Ramos (cell line): ENCODE results near the gene TLE5.
"Not testable (repeated sequence)": the region's sequence is repeated elsewhere in the genome, so short reads cannot be mapped to it uniquely, and the experiment has no call there.

Experiments
- in situ Hi-C: fragments of 300-500 bp; cut with MboI; formaldehyde crosslinking; loops from one replicate; pipeline ENCODE4 v1.14.3; 2022; ENCODE audit warnings: low sequenced_read_pairs; ENCODE audit not compliant: unreplicated experiment

Gene TLE5

DNA sequence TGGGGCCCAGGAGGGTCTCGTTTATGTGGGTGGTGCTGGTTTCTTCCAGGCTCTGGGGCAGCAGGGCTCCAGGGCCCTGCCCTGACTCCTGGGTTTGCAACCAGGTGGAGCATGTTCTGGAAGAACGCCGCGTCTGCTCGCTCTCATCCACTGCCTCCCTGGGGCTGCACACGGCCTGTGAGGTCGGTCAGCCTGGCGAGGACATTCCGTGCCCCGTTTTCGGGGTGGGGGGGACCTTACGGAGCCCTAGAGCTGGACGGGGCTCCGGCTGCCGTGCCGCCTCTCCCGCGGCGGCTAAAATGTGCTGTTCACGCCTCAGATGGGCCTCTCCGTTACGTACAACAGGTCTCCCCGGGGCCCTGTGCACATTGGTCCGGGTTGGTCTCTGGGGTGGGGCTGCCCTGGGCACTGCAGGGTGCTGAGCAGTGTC lies 35.2 kb upstream of the TLE5 start:
- in situ Hi-C loops = no loop called here

DNA sequence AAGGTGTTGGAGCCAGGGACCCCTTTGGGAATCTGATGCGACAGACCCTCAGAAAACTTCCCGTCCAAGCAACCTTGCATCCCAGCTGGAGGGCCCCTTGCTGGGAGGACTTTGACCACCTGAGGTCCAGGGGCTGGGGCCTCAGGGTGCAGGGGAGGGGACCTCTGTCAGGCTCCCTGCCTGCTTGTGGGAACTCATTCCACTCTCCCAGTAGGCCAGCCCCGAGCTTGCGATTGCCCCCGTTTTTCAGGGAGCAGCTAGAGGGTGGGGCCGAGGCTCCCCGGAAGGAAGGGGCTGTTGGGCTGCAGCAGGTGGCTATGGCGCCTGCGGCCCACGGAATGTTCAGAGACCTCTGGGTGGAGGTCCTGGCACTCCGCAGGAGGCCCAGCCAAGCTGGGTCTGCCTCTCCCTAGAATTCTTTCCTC lies 34.6 kb upstream of the TLE5 start:
- in situ Hi-C loops = no loop called here

DNA sequence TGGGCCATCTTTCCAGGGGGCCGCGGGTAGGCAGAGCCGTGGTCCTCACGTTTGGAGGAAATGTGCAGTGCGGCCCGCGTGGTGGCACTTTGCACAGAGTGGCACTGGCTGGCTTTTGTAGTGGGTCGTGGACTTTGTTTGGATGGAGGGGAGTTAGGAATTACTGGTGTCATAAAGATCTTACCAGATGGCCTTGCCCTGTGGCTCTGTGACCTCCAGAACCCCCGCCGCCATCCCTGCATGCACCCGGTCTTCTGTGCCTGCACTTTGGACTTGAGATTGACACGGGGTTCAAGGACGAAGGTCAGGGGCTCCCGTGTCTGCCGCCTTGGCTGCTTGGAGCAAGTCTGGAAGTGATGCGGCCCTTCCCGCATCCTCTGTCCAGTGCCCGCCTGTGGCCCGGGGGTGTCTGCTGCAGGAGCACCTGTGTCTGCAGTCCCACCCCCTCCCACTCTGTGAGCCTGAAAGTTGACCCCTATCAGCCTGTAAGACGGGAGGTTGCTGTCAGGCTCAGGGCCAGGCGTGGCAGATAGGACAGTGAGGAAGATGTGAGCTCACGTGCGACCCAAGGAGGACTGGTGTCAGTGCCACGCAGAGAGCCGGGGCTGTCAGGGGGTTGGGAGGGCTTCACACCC lies 34.1 kb upstream of the TLE5 start:
- in situ Hi-C loops = no loop called here

DNA sequence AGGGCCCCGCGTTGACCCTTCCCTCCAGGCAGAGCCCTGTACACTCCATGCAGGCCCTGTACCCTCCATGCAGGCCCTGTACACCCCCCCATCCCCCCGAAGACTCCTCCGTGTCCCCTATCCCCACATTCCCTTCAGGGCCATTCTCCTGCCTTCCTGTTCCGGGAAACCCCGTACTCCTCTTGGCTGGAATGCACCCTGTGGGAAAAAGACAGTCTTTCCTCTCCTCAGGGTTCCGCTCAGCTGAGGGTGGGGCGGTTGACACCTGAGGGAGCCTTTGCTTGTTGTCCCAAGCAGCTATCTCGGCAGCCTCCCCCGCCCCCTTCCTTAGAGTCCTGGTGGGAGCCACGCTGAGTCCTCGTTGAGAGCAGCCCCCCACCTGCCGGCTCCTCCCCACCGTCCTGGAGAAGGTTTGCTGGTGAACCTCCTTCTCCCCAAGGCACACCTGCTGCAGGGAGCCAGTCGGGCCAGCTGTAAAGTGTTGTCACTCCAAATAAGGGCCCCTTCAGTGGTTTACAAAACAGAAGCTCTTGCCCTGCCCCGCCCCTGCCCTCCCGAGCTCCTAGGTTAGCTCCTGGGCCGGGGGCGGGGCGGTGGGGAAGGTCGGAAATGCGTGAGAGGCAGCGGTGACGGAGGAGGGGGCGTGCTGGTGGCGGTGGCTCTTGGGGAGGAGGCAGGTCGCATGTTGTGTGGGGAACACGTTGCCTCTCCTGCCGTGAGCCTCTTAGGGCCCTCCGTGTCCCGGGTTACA lies 33.3 kb upstream of the TLE5 start:
- in situ Hi-C loops = no loop called here

DNA sequence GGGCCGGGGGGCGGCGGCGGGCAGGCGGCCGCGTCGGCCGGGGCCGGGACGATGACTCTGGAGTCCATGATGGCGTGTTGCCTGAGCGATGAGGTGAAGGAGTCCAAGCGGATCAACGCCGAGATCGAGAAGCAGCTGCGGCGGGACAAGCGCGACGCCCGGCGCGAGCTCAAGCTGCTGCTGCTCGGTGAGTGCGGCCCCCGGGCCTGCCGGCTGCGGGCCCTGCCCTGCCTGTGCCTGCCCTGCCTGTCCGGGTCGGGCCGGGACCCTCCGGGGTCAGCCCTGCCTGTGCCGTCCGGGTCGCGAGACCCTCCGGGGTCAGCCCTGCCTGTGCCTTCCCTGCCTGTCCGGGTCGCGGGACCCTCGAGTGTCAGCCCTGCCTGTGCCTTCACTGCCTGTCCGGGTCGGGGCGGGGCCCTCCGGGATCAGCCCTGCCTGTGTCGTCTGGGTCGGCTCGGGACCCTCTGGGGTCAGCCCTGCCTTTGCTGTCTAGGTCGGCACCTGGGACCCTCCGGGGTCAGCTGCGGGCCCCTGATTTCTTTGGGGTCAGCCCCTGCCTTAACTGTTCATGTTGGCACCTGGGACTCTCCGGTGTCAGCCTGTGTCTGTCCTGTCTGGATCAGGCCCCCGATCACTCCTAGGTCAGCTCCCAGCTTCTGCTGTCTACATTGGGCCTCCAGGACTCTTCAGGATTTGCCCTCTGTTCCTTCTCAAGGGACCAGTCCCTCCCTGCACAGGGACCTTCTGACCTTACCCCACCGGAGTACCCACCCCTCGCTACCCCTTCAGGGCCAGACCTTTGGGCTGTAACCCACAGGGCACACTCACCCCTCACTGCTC lies 32.5 kb upstream of the TLE5 start:
- in situ Hi-C loops = no loop called here

DNA sequence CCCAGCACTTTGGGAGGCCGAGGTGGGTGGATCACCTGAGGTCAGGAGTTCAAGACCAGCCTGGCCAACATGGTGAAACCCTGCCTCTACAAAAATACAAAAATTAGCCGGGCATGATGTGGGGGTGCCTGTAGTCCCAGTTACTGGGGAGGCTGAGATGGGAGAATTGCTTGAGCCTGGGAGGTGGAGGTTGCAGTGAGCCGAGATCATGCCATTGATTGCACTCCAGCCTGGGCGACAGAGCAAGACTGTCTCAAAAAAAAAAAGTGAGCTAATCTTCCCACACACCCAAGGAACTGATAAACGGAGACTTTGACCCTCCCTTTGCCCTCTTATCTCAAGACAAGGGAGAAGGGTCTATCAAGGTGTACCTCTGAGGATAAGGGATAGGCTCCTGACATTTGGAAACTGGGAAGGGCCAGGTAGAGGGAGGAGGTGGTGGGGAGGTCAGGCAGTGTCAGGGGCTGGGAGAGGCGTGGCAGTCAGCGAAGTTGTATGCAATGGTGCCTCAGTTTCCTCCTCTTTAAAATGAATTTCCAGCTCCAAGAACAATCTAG lies 27.1 kb upstream of the TLE5 start:
- in situ Hi-C loops = not testable (repeated sequence)

DNA sequence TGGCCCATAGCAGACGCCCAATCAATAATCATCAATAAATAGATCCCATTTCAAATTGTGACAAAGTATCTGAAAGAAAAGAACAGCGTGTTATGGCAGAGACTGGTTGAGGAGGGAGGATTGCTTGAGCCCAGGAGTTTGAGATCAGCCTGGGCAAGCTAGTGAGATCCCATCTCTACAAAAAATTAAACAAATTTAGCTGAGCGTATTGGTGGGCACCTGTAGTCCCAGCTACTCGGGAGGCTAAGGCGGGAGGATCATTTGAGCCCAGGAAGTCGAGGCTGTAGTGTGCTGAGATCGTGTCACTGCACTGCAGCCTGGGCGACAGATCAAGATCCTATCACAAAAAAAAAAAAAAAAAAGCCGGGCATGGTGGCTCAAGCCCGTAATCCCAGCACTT lies 25.5 kb upstream of the TLE5 start:
- in situ Hi-C loops = no loop called here

DNA sequence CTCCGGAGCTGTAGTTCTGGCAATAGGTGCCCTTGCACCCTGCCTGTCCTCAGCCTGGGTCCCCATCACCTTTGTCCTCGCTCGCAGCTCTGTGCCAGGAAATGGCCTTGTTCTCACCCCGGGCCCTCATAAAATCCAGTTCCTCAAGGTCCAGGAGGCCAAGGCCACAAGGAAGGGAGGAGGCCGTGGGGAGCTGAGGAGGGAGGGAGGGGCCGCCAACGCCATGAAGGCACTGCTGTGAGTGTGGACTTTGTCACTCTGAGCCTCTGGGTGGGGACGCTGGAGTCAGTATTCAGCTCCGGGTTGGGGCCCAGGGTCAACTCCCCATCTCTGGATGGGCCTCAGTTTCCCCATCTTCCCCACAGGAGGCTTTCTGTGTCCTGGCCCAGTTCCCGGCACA lies 22.6 kb upstream of the TLE5 start:
- in situ Hi-C loops = no loop called here

DNA sequence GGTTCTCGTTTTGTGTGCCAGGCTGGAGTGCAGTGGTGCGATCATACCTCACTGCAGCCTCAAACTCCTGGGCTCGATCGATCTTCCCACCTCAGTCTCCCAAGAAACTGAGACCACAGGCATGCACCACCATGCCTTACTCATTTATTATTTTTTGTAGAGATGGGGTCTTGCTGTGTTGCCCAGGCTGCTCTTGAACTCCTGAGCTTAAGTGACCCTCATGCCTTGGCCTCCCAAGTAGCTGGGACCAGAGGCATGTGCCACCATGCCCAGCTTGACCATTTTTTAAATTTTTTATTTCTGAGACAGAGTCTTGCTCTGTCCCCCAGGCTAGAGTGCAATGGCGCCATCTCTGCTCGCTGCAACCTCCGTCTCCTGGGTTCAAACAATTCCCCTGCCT lies 21.7 kb upstream of the TLE5 start:
- in situ Hi-C loops = no loop called here

DNA sequence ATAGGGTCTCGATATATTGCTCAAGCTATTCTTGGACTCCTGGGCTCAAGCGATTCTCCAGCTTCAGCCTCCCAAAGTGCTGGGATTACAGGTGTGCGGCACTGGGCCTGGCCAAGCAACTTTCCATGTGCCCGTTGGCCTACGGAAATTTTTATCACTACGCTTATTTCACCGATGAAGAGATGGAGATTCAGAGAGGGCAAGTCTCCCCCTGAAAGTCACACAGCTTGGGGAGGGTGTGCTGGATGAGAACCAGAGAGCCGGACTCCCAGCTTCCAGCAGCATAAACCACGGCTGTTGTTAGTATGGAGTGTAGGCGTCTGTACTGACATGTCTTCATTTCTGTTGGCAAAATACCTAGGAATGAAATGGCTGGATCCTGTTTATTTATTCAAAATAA lies 20.0 kb upstream of the TLE5 start:
- in situ Hi-C loops = no loop called here

DNA sequence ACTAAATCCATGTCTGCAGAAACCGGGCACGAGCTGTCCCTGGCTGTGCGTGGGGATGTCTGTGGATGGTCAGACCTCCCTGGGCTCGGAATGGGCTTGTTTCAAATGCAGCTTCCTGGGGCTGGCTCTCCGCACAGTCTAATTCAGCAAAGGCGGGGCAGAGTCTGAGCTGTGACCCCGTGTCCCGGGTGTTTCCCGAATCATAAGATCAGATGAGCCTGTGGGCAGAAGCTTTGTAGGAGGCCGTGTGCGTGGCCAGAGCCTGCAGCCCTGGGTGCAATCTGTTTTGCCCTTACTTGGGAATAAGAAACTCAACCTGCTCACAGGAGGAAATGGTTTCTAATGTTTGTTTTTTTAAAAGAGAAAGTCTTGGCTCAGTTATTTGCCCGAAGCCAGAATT lies 18.0 kb upstream of the TLE5 start:
- in situ Hi-C loops = no loop called here

DNA sequence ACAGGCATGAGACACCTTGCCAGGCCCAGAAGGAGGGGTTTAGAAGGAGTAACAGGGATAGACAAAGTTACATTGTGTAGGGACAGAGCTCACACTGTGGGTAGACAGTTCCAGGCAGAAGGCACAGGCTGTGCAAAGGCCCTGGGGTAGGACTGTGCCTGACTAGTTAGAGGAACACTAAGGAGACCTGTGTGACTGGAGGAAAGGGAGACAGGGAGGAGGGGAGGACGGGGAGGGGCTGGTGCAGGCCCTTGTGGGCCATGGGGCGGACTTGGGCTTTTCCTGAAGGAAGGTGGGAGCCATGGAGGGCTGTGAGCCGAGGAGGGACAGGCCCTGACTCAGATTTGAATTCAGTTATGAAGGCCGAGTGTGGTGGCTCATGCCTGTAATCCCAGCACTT lies 17.3 kb upstream of the TLE5 start:
- in situ Hi-C loops = no loop called here

DNA sequence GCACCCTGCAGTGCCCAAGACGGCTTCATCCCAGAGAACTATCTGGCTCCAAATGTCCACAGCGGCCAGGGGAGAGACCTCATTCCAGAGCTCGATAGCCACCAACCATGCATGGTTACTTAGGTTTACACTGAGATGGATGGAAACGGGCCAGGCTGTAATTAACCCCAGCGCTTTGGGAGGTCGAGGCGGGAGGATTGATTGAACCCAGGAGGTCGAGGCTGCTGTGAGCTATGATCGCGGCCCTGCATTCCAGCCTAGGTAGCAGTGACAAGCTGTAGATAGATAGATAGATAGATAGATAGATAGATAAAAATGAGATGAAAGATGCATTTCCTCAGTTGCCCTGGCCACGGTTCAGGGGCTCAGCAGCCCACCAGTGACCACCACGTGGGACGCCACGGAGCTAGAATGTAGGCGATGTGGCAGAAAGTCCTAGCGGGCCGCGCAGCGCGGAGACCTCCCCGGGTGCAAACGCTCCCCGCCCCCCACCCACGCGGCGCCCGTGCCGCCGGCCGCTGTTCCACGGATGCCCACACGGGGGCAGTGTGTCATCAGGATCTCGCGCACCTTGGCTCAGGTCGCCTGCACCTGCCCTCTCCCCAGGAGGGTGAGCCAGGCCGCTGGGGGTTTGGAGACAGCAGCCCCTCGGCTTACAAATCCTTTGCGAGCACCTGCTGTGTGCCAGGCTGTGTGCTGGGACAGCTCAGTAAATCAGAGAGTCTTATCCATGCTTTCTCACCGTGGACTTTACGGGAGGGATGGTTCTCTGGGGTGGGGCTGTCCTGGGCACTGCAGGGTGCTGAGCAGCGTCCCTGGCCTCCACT lies 13.5 kb upstream of the TLE5 start:
- in situ Hi-C loops = no loop called here

DNA sequence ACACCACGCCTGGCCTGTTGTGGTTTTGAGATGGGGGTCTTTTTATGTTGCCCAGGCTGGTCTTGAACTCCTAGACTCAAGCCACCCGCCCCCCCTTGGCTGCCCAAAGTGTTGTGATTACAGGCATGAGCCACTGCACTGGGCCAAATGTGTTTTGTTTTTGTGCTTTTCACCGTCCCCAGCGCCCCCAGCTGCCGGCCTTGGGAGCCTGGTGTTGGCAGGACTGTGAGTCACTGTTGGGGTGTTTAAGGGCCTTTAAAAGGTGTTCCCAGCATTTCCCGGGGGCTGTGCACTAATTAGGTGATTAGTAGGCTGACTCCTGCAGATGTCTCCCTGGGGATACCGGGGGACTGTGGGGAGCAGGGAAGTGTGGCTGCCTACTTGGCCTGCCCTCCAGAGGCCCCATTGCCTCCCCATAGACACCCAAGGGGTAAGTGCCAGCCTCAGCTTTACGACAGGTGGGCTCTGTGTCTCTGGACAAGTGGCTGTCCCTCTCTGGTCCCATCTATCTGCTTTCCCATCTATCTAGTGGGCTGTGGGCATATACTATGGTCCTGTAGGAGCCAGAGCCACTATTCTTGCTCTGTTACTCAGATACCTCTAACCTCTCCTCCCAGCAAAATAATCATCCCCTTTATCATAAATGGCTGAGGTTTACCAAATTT lies 11.8 kb upstream of the TLE5 start:
- in situ Hi-C loops = no loop called here

DNA sequence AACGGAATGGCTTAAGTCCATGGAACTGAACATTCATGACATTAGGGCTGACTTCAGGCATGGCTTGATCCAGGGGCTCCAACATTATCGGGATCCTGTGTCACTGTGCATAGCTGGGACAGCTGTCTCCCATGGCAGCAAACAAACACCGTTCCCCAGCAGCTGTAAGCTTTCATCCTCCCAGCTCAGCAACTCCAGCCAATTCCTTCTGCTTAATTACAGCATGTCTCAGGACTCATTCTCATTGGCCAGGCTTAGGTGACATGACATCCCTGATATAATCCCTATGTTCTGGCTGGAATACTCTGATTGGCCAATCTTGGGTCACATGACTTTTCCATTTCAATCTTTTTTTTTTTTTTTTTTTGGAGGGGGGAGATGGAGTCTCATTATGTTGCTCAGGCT lies 10.9 kb upstream of the TLE5 start:
- in situ Hi-C loops = no loop called here

DNA sequence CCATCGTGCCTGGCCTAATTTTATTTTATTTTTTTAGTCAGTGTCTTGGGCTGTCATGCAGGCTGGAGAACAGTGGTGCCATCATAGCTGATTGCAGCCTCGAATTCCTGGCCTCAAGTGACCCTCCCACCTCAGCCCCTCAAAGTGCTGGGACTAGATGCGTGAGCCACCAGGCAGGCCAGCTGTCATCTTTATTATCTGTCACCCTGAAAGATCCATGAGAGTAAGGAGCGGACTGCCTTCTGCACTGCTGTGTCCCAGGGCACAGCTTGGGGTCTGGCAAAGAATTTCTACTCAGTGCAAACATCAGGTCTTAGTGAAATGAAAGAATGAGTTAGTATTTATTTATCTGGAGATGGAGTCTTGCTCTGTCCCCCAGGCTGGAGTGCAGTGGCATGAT lies 9.5 kb upstream of the TLE5 start:
- in situ Hi-C loops = no loop called here

DNA sequence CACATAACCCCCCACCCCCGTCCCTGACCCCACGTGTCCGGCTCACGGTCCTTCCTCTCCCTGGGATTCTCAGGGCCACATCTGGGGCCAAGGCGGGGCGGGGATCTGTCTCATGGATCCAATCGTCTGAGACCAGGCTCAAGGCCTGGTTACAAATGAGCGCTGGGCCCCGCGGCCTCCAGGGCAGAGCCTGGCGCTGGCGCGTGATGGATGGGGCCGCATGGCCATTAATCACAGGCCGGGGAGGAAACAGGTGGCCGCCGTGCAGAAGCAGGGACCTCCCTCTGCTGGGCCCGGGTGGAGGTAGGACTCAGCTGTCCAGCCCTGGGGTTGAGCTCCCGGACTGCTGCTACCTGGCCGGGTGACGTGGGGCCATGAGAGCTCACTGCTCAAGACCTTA lies 5.8 kb upstream of the TLE5 start:
- in situ Hi-C loops = no loop called here

DNA sequence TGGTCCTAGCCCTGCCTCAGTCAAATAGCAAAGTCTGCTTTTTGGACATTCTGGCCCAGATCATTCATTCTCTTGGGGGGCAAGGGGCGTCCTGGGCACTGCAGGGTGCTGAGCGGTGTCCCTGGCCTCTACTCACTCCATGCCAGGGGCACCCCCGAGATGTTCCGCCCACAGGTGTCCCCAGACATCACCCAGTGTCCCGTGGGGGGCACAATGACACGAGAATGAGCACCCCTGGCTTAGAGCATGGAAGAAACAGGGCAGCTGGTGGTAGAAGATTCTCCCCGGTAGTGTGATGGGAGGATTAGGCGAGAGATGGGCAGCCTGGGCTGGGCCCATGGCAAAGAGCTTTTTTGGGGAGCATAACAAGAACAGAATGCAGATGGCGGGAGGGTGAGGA lies 5.3 kb upstream of the TLE5 start:
- in situ Hi-C loops = no loop called here

DNA sequence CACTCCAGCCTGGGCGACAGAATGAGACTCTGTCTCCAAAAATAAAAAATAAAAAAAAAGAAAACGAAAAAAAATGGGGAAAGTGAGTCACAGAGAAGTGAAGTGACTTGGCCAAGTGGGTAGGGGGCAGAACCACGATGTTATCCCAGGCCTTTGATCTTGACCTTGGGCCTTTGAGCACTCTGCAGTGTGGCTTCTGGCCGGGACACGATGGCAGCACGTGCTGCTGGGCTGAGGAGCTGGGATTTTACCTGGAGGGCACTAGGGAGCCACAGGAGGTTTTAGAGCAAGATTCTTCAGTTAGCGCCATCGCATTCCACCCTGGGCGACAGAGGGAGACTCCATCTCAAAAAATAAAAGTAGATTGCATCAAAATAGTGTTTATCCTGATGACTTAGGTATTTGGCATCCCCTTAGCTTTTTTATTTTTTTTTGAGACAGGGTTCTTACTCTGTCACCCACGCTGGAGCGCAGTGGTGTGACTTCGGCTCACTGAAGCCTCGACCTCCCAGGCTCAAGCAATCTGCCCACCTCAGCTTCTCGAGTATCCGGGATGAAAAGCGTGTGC lies 4.3 kb upstream of the TLE5 start:
- in situ Hi-C loops = no loop called here
